PFSK-1 (cell line): Measurements from ENCODE around the gene NMS.

Experiments
- FOXP2 ChIP-seq: optimal IDR thresholded peaks from 2 replicates; pipeline ENCODE3; 2011; ENCODE audit warnings: borderline replicate concordance, control low read depth, inconsistent platforms; ENCODE audit not compliant: insufficient read depth; ENCODE audit errors: extremely low read length, extremely low read depth
- POLR2AphosphoS5 ChIP-seq: IDR thresholded peaks from 2 replicates; pipeline ENCODE4 v1.6.1; 2012; ENCODE audit warnings: low read depth, mild to moderate bottlenecking, control low read depth, low read length, moderate library complexity
- SIN3A ChIP-seq: IDR thresholded peaks from 2 replicates; pipeline ENCODE4 v1.6.1; 2012; ENCODE audit warnings: mild to moderate bottlenecking, low read length, moderate library complexity, borderline replicate concordance; ENCODE audit not compliant: insufficient read depth
- TAF1 ChIP-seq: IDR thresholded peaks from 2 replicates; pipeline ENCODE4 v1.6.1; 2012; ENCODE audit warnings: low read length, control low read depth, borderline replicate concordance; ENCODE audit not compliant: insufficient read depth
- TF ChIP-seq, protein P1 (sequence below), 2 experiments: IDR thresholded peaks; 2 replicates each; pipeline versions ENCODE4 v1.6.1 to v1.8.0; 2011 to 2012; ENCODE audit warnings: low read depth in 2 of 2, low read length in 2 of 2, control low read depth in 1 of 2, inconsistent platforms in 1 of 2, mild to moderate bottlenecking in 1 of 2, moderate library complexity in 1 of 2; ENCODE audit not compliant: insufficient read depth in 1 of 2

Gene NMS

DNA sequence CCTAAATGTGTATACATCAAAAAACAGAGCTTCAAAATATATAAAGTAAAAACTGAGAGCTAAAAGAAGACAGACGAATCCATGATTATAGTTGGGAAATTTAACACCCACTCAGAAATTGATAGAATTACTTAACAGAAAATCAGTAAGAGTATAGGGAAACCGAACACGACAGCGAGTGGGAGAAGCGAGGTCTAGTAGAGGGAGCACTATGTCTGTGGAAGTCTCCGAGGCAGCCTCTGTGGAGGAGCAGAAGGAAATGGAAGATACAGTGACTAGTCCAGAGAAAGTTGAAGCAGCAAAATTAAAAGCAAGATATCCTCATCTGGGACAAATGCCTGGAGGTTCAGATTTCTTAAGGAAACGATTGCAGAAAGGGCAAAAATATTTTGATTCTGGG lies 38.8 kb downstream of the NMS start:
- TF ChIP-seq, protein P1, sequence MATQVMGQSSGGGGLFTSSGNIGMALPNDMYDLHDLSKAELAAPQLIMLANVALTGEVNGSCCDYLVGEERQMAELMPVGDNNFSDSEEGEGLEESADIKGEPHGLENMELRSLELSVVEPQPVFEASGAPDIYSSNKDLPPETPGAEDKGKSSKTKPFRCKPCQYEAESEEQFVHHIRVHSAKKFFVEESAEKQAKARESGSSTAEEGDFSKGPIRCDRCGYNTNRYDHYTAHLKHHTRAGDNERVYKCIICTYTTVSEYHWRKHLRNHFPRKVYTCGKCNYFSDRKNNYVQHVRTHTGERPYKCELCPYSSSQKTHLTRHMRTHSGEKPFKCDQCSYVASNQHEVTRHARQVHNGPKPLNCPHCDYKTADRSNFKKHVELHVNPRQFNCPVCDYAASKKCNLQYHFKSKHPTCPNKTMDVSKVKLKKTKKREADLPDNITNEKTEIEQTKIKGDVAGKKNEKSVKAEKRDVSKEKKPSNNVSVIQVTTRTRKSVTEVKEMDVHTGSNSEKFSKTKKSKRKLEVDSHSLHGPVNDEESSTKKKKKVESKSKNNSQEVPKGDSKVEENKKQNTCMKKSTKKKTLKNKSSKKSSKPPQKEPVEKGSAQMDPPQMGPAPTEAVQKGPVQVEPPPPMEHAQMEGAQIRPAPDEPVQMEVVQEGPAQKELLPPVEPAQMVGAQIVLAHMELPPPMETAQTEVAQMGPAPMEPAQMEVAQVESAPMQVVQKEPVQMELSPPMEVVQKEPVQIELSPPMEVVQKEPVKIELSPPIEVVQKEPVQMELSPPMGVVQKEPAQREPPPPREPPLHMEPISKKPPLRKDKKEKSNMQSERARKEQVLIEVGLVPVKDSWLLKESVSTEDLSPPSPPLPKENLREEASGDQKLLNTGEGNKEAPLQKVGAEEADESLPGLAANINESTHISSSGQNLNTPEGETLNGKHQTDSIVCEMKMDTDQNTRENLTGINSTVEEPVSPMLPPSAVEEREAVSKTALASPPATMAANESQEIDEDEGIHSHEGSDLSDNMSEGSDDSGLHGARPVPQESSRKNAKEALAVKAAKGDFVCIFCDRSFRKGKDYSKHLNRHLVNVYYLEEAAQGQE (IDR thresholded peaks at IDR 0.05; ENCODE audit: insufficient read depth in 1 of 2, low read depth in 2 of 2, low read length in 2 of 2), result no peak
- TF ChIP-seq SIN3A (no peak), TAF1 (no peak), FOXP2 (no peak), POLR2AphosphoS5 (no peak)

DNA sequence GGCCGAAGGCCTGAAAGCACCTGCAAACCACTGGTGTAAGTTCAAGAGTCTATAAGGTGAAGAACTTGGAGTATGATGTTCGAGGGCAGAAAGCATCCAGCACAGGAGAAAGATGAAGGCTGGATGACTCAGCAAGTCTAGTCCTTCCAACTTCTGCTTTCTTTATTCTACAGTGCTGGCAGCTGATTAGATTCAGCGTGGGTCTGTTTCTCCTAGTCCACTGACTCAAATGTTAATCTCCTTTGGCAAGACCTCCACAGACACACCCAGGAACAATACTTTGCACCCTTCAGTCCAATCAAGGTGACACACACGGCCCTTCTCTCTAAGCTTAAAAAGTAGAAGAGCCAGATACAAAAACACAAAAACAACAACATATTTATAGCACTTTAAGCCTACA lies 43.4 kb downstream of the NMS start:
- TF ChIP-seq TAF1 (no peak), FOXP2 (no peak), POLR2AphosphoS5 (no peak), SIN3A (no peak)
- TF ChIP-seq, protein P1 (IDR thresholded peaks at IDR 0.05; ENCODE audit: insufficient read depth in 1 of 2, low read depth in 2 of 2, low read length in 2 of 2), result no peak

DNA sequence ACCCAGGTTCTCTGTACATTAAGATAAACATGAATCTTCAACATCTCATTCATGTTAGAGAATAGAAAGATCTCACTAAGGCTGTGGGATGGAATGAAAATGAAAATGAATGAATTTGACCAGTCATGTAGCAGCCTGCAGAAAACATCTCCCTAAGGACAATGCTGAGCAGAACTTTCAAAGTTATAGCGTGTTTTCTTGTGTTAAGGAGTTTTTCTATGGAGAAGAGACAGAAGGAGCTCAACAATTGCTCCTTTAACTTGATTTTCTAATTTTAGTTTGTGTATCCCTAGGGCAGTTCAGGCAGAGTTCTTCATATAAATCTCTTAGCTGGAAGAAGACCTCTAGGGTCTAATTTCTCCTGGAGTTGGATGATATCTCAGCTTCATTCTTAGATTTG lies 47.3 kb downstream of the NMS start:
- TF ChIP-seq FOXP2, result no peak

DNA sequence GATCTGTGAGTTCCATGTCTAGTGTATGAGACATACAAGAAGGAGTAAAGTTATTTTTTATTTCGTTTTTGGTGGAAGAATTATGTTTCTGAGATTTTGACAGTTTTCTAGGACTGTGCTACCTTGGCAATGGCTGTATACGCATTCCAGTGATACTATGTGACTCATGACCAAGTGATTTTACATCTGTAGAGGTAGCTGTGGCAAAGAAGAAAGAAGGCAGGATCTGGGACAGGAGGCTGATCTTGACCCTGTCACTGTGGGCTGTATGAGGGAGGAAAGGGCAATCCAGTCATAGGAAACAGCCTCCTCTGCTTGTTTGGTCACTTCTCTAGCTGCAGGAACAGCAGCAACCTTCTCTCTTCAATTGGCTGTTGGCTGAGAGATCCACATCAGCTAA lies 48.5 kb downstream of the NMS start:
- TF ChIP-seq FOXP2, result no peak
- TF ChIP-seq TAF1, result no peak
- no peak for TF ChIP-seq SIN3A
- TF ChIP-seq, protein P1 (IDR thresholded peaks at IDR 0.05; ENCODE audit: insufficient read depth in 1 of 2, low read depth in 2 of 2, low read length in 2 of 2), result no peak
- no peak for TF ChIP-seq POLR2AphosphoS5

DNA sequence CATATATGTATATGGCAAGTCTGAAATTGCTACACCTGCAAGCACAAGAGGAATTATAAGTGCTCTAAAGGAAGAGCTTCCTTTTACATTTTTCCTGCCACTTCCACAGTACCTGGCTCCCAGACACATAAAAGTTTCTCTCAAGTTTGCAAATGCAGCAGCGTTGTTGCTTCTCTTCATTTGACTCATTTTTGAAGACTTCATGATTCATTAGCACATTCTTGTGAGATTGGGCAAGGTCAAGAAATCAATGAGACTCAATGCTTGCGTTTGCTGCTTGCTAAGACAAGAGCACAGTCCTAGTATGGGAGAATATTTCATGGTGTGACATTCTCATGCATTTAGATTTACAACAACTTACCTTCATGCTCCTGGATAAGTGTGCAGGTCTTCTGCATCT lies 49.9 kb downstream of the NMS start:
- TF ChIP-seq TAF1 (no peak), POLR2AphosphoS5 (no peak), SIN3A (no peak)

DNA sequence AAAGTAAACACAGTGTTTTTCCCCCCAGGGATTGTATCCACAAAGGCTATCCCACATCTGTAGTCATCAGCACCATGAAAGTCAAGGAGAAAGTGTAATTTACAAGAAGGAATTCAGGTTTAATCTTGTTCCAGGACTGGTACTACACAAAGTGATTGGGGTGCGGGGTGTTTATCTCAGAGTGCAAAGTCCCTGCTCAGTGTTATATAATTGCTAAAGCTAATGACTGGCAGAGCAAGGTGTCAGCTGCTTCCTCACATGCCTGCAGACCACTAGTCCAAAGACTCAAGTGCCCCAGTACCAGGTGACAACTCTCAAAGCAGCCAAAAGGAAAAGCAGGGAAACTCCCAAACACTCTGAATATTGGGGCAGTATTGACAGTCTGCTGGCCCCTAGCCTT lies 52.1 kb downstream of the NMS start:
- TF ChIP-seq, protein P1 (IDR thresholded peaks at IDR 0.05; ENCODE audit: insufficient read depth in 1 of 2, low read depth in 2 of 2, low read length in 2 of 2), result no peak
- TF ChIP-seq POLR2AphosphoS5 (no peak), SIN3A (no peak), TAF1 (no peak), FOXP2 (no peak)
